Skeletal muscle cell (primary cell): ENCODE measurements around the gene ZC3H18.

Source experiments
- DNase-seq: peaks from one replicate; pipeline ENCODE4 v3.0.0-alpha.2; 2010; ENCODE audit warnings: low read depth
- H3K4me3 ChIP-seq: 2 replicates; pipeline ENCODE4 v1.5.1; 2011; ENCODE audit warnings: low read depth, mild to moderate bottlenecking, control low read depth, low read length, moderate library complexity

The ZC3H18 gene

GRCh38 chr16:88576307-88576706 lies 6.1 kb downstream of the ZC3H18 start:
- DNase-seq: no peak
- no peak overlapping the region for H3K4me3 ChIP-seq

GRCh38 chr16:88577166-88577565 lies 7.0 kb downstream of the ZC3H18 start:
- no peak overlapping the region for H3K4me3 ChIP-seq
- DNase-seq: no peak

- no peak overlapping the region for H3K4me3 ChIP-seq
- DNase-seq: no peak
These were observed 8.5 kb downstream of the ZC3H18 start for GRCh38 chr16:88578446-88579313.

GRCh38 chr16:88580371-88580770 lies 10.2 kb downstream of the ZC3H18 start:
- no peak for DNase-seq
- no peak overlapping the region for H3K4me3 ChIP-seq

- DNase-seq: no peak
- no peak overlapping the region for H3K4me3 ChIP-seq
These were observed 10.8 kb downstream of the ZC3H18 start for GRCh38 chr16:88581033-88581432.

- no peak for DNase-seq
- H3K4me3 ChIP-seq: no peak overlapping the region
These were observed 12.8 kb downstream of the ZC3H18 start for GRCh38 chr16:88582912-88583575.

GRCh38 chr16:88584676-88585075 lies 14.5 kb downstream of the ZC3H18 start:
- no peak for DNase-seq
- no peak overlapping the region for H3K4me3 ChIP-seq

- DNase-seq: no peak
- H3K4me3 ChIP-seq: no peak overlapping the region
These were observed 15.1 kb downstream of the ZC3H18 start for GRCh38 chr16:88585269-88585668.

GRCh38 chr16:88585927-88586581 lies 15.9 kb downstream of the ZC3H18 start:
- H3K4me3 ChIP-seq: no peak overlapping the region
- no peak for DNase-seq

- no peak for DNase-seq
- H3K4me3 ChIP-seq: no peak overlapping the region
These were observed 17.9 kb downstream of the ZC3H18 start for GRCh38 chr16:88588148-88588547.

- H3K4me3 ChIP-seq: no peak overlapping the region
- DNase-seq: no peak
These were observed 18.6 kb downstream of the ZC3H18 start for GRCh38 chr16:88588754-88589153.

- DNase-seq: no peak
- H3K4me3 ChIP-seq: no peak overlapping the region
These were observed 19.2 kb downstream of the ZC3H18 start for GRCh38 chr16:88589441-88589840.

- no peak for DNase-seq
- H3K4me3 ChIP-seq: no peak overlapping the region
These were observed 21.4 kb downstream of the ZC3H18 start for GRCh38 chr16:88591577-88592021.

GRCh38 chr16:88593061-88593460 lies 22.9 kb downstream of the ZC3H18 start:
- no peak overlapping the region for H3K4me3 ChIP-seq

GRCh38 chr16:88593489-88593888 lies 23.3 kb downstream of the ZC3H18 start:
- no peak overlapping the region for H3K4me3 ChIP-seq
- DNase-seq: no peak

More at GRCh38 chr16:88593061-88593460, 22.9 kb downstream of the ZC3H18 start:
- DNase-seq: no peak

- DNase-seq: no peak
- H3K4me3 ChIP-seq: no peak overlapping the region
These were observed 23.7 kb downstream of the ZC3H18 start for GRCh38 chr16:88593910-88594309.

- DNase-seq: no peak
- no peak overlapping the region for H3K4me3 ChIP-seq
These were observed 24.9 kb downstream of the ZC3H18 start for GRCh38 chr16:88595101-88595500.

GRCh38 chr16:88595921-88596320 lies 25.7 kb downstream of the ZC3H18 start:
- H3K4me3 ChIP-seq: no peak overlapping the region
- DNase-seq: no peak

- DNase-seq: no peak
These were observed 26.3 kb downstream of the ZC3H18 start for GRCh38 chr16:88596483-88596882.

GRCh38 chr16:88597856-88598491 lies 27.8 kb downstream of the ZC3H18 start:
- no peak overlapping the region for H3K4me3 ChIP-seq
- DNase-seq: peak; percentile 17

More at GRCh38 chr16:88596483-88596882, 26.3 kb downstream of the ZC3H18 start:
- H3K4me3 ChIP-seq: no peak overlapping the region
